Epithelial cell of proximal tubule (primary cell): ENCODE measurements around the gene KLHL24. TPM values are rescaled to one million over a fixed set of nuclear protein-coding genes. Genes with fewer than 3 reads are reported as not detected.

Experiments
- DNase-seq: peaks from one replicate; pipeline ENCODE4 v3.0.0-alpha.2; 2011; ENCODE audit warnings: low read depth
- H3K4me3 ChIP-seq: 2 replicates; pipeline ENCODE4 v1.5.1; 2011; ENCODE audit warnings: low read depth, mild to moderate bottlenecking, low read length
- total RNA-seq: library from RNA; depleted of rRNA; stranded (reverse); fragments of >200 nt; gene quantifications from 2 replicates; pipeline ENCODE4 v1.2.3, GENCODE V29; 2015
- TF ChIP-seq, protein P1 (sequence below): conservative IDR thresholded peaks from 2 replicates; pipeline ENCODE4 v1.5.1; 2012; ENCODE audit warnings: low read depth, mild to moderate bottlenecking, low read length

Gene KLHL24, protein sequence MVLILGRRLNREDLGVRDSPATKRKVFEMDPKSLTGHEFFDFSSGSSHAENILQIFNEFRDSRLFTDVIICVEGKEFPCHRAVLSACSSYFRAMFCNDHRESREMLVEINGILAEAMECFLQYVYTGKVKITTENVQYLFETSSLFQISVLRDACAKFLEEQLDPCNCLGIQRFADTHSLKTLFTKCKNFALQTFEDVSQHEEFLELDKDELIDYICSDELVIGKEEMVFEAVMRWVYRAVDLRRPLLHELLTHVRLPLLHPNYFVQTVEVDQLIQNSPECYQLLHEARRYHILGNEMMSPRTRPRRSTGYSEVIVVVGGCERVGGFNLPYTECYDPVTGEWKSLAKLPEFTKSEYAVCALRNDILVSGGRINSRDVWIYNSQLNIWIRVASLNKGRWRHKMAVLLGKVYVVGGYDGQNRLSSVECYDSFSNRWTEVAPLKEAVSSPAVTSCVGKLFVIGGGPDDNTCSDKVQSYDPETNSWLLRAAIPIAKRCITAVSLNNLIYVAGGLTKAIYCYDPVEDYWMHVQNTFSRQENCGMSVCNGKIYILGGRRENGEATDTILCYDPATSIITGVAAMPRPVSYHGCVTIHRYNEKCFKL
- total RNA-seq: 8.0 and 20.6 TPM in 2 replicates

DNA sequence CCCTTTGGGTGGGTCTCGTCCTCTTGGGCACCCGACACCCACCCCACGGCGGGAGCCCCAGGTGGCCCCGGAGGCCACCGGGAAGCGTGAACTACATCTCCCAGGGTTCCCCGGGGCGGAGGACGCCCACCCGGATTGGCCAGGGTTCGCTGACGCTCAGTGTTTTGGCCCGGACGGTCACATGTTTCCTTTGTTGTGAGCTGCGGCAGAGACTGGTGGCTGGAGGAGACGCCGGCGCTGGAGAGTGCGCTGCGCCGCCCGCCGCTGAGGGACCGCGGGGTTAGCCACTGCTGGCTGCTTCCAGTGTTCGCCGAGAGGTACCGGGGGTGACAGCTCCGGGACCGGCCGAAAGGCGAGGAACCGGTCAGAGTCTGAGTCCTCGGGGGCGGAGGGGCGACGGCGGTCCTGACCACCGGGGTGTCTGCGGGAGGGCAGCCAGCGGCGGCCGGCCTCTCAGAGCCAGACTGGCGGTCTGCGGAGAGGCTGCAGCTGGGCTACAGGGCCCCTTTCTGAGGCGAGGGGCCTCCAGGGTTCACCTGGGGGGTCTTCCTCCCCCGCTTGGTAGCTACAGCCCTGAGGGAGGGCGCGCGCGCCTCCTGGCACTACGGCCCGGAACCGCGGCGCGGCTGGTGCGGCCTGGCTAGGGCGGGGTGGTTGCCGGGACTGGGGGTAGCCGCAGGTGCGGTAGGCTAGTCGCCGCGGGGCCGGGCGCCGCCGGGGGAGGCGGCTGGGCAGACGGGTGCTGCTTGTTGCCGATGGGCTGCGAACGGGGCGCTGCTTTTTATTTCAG lies at the start of gene KLHL24:
Gene KLHL24 (plus strand): TSS at position 193 of the 790 bp plus-strand sequence. CDS start 14,734 bp downstream, outside the sequence.
- H3K4me3 ChIP-seq: peak within 1 kb of the TSS; percentile 93
- TF ChIP-seq, protein P1, sequence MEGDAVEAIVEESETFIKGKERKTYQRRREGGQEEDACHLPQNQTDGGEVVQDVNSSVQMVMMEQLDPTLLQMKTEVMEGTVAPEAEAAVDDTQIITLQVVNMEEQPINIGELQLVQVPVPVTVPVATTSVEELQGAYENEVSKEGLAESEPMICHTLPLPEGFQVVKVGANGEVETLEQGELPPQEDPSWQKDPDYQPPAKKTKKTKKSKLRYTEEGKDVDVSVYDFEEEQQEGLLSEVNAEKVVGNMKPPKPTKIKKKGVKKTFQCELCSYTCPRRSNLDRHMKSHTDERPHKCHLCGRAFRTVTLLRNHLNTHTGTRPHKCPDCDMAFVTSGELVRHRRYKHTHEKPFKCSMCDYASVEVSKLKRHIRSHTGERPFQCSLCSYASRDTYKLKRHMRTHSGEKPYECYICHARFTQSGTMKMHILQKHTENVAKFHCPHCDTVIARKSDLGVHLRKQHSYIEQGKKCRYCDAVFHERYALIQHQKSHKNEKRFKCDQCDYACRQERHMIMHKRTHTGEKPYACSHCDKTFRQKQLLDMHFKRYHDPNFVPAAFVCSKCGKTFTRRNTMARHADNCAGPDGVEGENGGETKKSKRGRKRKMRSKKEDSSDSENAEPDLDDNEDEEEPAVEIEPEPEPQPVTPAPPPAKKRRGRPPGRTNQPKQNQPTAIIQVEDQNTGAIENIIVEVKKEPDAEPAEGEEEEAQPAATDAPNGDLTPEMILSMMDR: no peak
- peak; percentile 50 for DNase-seq

DNA sequence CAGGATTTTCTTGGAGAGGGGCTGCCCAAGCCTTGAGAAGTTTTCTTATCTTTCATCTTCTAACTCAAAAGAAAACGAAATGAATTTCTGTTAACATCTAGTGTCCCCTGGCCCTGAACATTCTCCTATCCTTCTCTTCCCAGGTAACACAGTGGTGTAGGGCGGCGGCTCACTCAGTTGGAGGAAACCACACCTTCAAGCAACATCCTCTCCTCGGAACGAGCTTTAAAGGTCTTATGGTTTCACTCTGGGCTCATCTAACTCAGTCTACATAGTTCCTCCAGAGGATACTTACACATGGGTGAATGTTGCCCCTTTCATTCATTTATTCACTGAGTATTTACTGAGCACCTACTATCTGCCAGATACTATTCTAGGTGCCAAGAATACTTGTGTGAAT lies 48.9 kb upstream of the KLHL24 start:
- H3K4me3 ChIP-seq: no peak overlapping the region
- TF ChIP-seq, protein P1: no peak
- DNase-seq: no peak

DNA sequence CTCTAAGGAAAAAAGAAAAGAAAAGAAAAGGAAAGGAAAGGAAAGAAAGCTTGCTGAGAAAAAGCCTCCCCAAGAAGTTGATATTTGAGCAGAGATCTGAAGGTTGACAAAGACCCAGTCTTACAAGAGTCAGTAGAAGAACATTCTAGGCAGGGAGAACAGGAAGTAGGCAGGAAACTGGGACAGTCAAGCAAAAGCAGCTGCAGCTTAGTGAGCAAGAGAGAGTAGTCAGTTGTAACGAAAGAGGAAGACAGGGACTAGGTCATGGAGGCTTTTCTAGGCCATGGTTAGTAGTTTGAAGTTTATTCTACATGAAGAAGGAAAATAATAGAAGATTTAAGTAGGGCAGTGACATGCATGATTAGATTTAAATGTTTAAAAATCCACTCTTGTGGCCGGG lies 48.1 kb upstream of the KLHL24 start:
- H3K4me3 ChIP-seq: no peak overlapping the region
- DNase-seq: no peak
- TF ChIP-seq, protein P1: no peak

DNA sequence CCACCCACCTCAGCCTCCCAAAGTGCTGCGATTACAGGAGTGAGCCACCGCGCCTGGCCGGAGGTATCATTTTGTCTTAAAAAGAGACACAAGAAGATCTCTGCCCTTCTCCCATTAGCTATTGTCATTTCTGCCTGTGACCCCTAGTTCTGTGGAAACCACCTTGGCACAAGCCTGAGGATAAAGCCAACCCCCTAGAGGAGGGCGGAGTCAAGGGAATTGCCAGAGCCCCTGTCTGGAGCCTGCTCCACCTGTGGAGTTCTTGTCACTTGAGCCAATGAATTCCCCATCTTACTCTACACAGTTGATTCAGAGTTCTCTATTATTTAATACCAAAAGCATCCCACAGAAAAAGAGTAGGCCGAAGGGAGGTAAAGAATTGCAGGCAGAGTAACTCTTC lies 45.0 kb upstream of the KLHL24 start:
- DNase-seq: no peak
- no peak overlapping the region for H3K4me3 ChIP-seq
- TF ChIP-seq, protein P1: no peak

DNA sequence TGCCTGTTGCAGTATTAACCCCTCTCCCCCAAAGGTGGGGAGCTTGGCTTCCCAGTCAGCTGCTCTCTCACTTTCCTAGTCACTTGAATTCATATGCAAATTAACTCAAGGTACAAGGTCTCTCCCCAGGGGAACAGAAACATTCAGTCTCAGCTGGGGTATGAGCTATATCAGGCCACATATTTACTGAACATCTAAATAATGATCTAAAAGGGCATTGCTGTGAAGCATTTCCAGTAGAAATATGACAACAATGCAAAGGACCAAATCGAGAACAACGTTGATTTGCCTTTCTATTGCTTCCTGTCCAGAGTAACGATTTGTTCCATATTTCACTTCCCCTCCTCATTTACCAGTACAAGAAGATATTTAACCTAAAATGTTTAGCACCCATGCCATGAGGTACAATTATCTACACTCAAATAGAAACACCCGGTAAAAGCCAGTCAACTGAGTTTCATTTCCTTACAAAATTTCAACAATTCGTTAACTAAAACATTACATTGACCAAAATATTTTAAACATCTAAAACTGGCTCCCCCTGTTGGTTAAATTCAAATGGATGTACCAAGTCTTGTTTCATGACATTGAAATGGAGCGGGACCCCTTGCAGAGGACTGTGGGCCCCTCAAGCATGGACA lies 43.4 kb upstream of the KLHL24 start:
- H3K4me3 ChIP-seq: no peak overlapping the region
- TF ChIP-seq, protein P1: peak; percentile 37
- DNase-seq: no peak

DNA sequence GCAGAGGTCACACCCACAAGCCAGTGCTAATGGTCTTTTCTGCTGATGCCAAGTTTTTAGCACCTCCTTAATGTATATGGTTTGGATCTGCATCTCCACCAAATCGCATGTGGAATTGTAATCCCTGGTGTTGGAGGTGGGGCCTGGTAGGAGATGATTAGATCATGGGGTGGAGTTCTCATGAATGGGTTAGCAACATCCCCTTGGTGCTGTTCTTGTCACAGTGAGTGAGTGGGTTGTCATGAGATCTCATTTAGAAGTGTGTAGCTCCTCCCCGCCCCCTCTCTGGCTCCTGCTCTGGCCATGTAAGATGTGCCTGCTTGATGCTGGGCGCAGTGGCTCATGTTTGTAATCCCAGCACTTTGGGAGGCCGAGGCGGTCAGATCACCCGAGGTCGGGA lies 42.6 kb upstream of the KLHL24 start:
- TF ChIP-seq, protein P1: no peak
- no peak for DNase-seq

More for the DNA sequence above, 42.6 kb upstream of the KLHL24 start:
- H3K4me3 ChIP-seq: no peak overlapping the region
